ENCODE measurements around the gene SSU72.

SSU72 gene

GRCh38 chr1:1594602-1595260, 20.1 kb upstream of the SSU72 start:
- DNase-seq (ENCODE audit: low read depth) = no peak
- no peak overlapping the region for H3K4me3 ChIP-seq (ENCODE audit: low read depth, low read length)
- no peak for TF ChIP-seq CTCF (conservative IDR thresholded peaks at IDR 0.05; ENCODE audit: low read depth, low read length)

DNA sequence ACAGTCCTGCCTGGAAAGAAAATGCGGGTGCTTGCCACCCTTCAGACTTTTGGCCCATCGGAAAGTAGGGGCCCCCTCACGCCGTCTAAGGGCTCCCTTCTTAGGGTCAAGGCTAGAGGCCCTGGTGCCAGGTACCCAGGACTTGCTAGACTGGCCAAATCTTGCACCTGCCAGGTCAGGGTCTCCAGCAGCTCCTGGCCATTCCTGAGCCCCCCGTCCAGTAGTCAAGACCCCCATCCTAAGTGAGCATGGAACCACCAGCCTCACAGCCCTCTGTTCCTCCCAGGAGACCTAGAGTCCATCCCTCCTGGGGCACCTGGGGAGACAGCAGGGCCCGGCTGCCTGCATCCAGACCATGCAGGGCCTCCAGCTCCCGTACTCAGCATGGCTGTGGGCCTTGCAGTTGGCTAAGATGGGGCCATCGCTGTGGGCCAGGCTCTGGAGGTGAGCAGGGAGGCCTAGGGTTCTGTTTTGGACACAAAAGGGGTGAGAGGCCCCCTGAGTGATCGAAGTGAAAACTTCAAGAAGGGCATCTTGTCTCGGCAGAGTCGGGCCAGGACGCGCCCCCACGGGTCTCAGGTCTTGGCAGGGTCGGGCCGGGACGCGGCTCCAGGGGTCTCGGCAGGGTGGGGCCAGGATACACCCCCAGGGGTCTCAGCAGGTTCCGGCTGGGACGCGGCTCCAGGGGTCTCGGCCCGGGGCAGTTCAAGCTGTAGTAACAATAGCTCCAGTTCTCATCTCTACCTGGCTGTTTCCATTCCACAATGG, 19.4 kb upstream of the SSU72 start:
- no peak for DNase-seq (ENCODE audit: low read depth)
- no peak overlapping the region for H3K4me3 ChIP-seq (ENCODE audit: low read depth, low read length)
- no peak for TF ChIP-seq CTCF (conservative IDR thresholded peaks at IDR 0.05; ENCODE audit: low read depth, low read length)

- TF ChIP-seq CTCF (conservative IDR thresholded peaks at IDR 0.05; ENCODE audit: low read depth, low read length) = no peak
- no peak for DNase-seq (ENCODE audit: low read depth)
- H3K4me3 ChIP-seq (ENCODE audit: low read depth, low read length) = no peak overlapping the region
Measured at GRCh38 chr1:1591452-1591851, 16.8 kb upstream of the SSU72 start.

GRCh38 chr1:1583347-1584010, 8.8 kb upstream of the SSU72 start:
- no peak overlapping the region for H3K4me3 ChIP-seq (ENCODE audit: low read depth, low read length)
- no peak for TF ChIP-seq CTCF (conservative IDR thresholded peaks at IDR 0.05; ENCODE audit: low read depth, low read length)
- no peak for DNase-seq (ENCODE audit: low read depth)

GRCh38 chr1:1582585-1583346, 8.1 kb upstream of the SSU72 start:
- no peak overlapping the region for H3K4me3 ChIP-seq (ENCODE audit: low read depth, low read length)
- TF ChIP-seq CTCF (conservative IDR thresholded peaks at IDR 0.05; ENCODE audit: low read depth, low read length) = no peak
- DNase-seq (ENCODE audit: low read depth) = no peak

DNA sequence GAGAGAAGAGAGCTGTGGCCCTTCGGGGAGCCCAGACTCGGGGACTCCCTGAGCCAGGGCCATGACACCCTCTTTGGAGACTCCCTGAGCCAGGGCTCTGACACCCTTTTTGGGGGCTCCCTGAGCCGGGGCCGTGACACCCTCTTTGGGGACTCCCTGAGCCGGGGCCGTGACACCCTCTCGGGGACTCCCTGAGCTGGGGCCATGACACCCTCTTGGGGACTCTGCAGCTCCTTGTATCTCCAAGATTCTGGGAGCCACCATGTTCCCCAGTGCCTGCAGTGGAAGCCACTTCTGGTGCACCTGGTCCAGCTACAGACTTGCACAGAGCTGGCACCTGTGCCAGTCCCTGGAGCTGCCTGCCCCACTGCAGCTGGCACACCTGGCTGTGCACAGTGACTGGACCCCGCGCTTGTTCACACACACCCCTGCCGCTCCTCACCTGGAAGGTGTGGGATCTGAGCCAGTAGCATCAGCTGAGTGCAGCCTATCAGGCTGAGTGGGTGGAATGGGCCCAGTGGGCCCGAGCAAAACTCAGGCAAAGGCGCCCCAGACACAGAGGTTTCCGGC, 3.8 kb upstream of the SSU72 start:
- DNase-seq (ENCODE audit: low read depth) = no peak
- no peak for TF ChIP-seq CTCF (conservative IDR thresholded peaks at IDR 0.05; ENCODE audit: low read depth, low read length)
- H3K4me3 ChIP-seq (ENCODE audit: low read depth, low read length) = no peak overlapping the region
